GM10266 (cell line): ENCODE measurements around the gene LPIN3.

Experiments used
- DNase-seq: peaks from one replicate; pipeline ENCODE4 v3.0.0; 2012; ENCODE audit errors: extremely low spot score
- CTCF ChIP-seq: IDR thresholded peaks from 2 replicates; pipeline ENCODE4 v1.5.1; 2012; ENCODE audit warnings: mild to moderate bottlenecking, low read depth; ENCODE audit not compliant: control insufficient read depth, insufficient read depth; ENCODE audit errors: missing control alignments

LPIN3 gene

DNA sequence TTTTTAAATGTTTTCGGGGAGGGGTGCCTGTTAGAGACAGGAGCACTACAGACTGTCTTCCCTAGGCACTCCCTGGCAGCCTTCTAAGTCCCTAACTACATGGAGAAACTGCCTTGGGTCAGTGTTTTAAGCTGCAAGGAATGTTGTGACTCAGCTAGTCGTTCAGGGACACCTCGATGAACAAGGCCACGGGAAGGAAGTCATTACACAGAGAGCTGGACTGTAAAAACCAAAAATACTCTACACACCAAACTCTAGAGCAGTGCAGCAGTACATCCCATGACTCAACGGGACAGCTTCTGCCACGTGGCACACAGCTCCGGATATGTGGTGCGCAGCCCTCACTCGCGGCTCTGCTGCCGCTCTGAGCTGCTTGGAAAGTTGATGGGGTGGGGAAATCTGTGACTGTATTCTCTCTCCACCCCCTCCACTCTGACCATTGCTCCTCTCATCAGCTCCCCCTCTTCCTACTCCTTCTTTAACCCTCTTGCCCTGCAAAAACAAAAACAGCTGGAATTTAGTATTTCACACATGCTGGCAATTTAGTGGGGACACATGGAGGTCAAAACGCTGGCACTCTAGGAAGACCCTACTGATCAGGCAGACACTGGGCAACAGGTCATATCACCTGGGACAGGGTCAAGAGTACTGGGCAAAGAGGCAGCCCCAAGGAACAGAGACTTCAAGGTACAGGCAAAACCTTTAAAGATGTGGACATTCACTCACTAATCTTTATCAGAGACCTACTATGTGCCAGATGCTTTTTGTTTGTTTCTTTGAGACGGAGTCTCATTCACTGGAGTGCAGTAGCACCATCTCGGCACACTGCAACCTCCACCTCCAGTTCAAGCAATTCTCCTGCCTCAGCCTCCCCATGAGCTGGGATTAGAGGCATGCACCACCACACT, 10.9 kb upstream of the LPIN3 start:
- peak; percentile 54 for DNase-seq
- no peak for TF ChIP-seq CTCF

DNA sequence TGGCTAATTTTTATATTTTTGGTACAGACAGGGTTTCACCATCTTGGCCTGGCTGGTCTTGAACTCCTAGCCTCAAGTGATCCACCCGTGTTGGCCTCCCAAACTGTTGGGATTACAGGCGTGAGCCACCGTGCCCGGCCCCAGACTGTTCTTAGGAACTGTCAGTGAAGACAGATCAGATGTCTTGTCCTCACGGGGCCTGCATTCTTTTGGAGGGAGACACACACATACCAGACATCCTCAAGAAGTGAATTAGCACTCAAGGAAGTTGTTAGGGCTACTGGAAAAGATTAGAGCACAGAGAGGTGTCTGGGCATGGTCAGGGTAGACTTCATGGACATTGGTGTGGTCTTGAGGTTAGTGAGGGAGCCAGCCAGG, 10.3 kb upstream of the LPIN3 start:
- no peak for DNase-seq
- TF ChIP-seq CTCF, result no peak

DNA sequence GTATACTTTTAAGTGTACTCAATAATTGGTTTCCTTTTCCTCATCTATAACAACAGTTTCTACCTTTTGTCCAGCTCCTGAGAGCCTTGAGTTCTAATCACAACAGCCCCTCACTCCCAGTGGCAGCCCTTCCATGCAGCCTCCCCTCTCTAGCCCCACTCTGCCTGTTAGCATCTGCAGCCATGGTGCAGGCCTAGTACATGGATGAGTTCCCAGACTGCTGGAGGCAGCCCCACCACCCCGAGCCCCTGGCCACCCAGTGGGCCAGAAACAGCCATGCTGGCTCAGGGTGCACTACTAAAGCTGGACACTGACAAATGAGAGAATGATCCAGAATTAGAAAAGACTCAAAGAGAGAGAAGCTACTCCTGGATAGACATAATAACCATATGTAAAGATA, 9.7 kb upstream of the LPIN3 start:
- DNase-seq, result no peak
- TF ChIP-seq CTCF, result no peak

DNA sequence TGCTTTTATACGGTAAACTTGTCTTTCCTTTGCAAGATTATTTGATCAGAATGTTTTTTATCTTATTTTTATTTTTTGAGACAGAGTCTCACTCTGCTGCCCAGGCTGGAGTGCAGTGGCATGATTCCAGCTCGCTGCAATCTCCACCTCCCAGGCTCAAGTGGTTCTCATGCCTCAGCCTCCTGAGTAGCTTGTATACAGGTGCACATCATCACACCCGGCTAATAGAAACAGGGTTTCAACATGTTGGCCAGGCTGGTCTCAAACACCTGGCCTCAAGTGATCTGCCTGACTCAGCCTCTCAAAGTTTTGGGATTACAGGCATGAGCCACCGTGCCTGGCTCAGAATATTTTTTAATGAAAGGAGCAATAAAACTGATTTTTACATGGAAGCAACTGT, 8.9 kb upstream of the LPIN3 start:
- DNase-seq, result no peak
- no peak for TF ChIP-seq CTCF

DNA sequence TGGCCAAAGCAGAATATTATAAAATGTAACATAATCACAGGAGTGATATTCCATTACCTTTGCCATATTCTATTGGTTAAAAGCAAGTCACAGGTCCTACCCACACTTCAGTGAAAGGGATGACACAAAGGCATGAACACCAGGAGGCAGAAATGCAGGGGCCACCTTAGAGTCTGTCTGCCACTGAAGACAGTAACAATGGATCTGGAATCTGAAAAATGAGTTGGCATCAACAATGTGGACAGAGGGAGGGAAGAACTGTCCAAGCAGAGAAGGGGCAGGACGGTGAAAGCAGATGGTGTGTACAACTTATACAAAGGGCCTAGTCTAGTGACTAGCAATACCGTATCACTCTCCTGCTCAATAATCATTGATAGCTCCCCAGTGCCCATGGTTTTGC, 6.6 kb upstream of the LPIN3 start:
- TF ChIP-seq CTCF, result no peak
- no peak for DNase-seq

GRCh38 chr20:41334443-41335421, 5.9 kb upstream of the LPIN3 start:
- DNase-seq, result peak; percentile 6
- TF ChIP-seq CTCF, result no peak
